A549 (cell line): ENCODE results near the gene KLF9.

Experiments
- CBX8 ChIP-seq: fragments of 200-600 bp; sonication (generic); IDR thresholded peaks from 2 replicates; pipeline ENCODE4 v1.6.1; 2016
- CEBPB ChIP-seq, 2 experiments: fragments of >200 bp in 1 of 2; sonication (Bioruptor Twin) in 1 of 2; formaldehyde crosslinking in 1 of 2; IDR thresholded peaks; 2 replicates each; pipeline ENCODE4 v1.6.1; 2012 to 2016
- EP300 ChIP-seq, 2 experiments: fragments of >200 bp; sonication (Bioruptor Twin); formaldehyde crosslinking; IDR thresholded peaks; 2 replicates in 1 of 2; 3 replicates in 1 of 2; pipeline ENCODE4 v1.6.1; 2016 to 2017
- JUN ChIP-seq, 2 experiments: fragments of >200 bp; sonication (Bioruptor Twin); formaldehyde crosslinking; IDR thresholded peaks; 2 replicates in 1 of 2; 3 replicates in 1 of 2; pipeline ENCODE4 v1.6.1; 2016 to 2017
- KDM1A ChIP-seq: fragments of 200-600 bp; sonication (generic); IDR thresholded peaks from 2 replicates; pipeline ENCODE4 v1.6.1; 2016; ENCODE audit warnings: low read depth, mild to moderate bottlenecking
- MYC ChIP-seq: IDR thresholded peaks from 2 replicates; pipeline ENCODE4 v1.6.1; 2012; ENCODE audit warnings: mild to moderate bottlenecking, inconsistent platforms, low read length, improper control_type of control experiment, borderline replicate concordance
- POLR2A ChIP-seq: IDR thresholded peaks from 2 replicates; pipeline ENCODE4 v1.6.1; 2012; ENCODE audit warnings: mild to moderate bottlenecking, low read length
- REST ChIP-seq: fragments of 200-600 bp; sonication (generic); IDR thresholded peaks from 2 replicates; pipeline ENCODE4 v1.6.1; 2016; ENCODE audit warnings: antibody characterized with exemption, mild to moderate bottlenecking, moderate library complexity
- RFX5 ChIP-seq: fragments of 450-650 bp; IDR thresholded peaks from 2 replicates; pipeline ENCODE4 v1.7.1; 2014; ENCODE audit warnings: antibody characterized with exemption, mild to moderate bottlenecking, moderate library complexity
- TP53 ChIP-seq: fragments of 250-450 bp; sonication (Bioruptor Pico); IDR thresholded peaks from 2 replicates; pipeline ENCODE4 v1.5.0; 2021; ENCODE audit warnings: mild to moderate bottlenecking, moderate library complexity
- USF2 ChIP-seq: fragments of 450-650 bp; IDR thresholded peaks from 2 replicates; pipeline ENCODE4 v1.6.1; 2014; ENCODE audit warnings: antibody characterized with exemption
- TF ChIP-seq, protein P1 (sequence below): fragments of >200 bp; sonication (Bioruptor Twin); formaldehyde crosslinking; IDR thresholded peaks from 3 replicates; pipeline ENCODE4 v1.5.1; 2016
- TF ChIP-seq, protein P2 (sequence below): IDR thresholded peaks from 2 replicates; pipeline ENCODE4 v1.6.1; 2012
- TF ChIP-seq, protein P3 (sequence below): IDR thresholded peaks from 2 replicates; pipeline ENCODE4 v1.6.1; 2012

DNA sequence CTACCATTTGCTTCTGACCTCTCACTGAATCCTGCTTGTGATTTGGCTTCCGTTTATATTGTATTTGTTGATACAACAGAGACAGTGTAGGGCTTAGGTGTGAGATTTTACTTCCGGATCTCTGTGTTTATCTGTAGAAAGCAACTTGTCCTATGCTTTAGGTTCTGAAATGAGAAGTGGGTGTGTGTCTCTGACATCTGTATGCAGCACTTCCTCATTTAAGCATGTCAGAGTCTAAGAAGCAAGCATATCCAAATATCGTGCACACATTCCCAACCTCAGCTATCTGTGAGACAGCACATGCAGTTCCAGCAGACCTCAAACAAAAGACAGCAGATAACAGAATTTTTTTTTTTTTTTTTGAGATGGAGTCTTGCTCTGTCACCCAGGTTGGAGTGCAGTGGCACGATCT is 16.3 kb downstream of the KLF9 start:
- TF ChIP-seq, protein P1, sequence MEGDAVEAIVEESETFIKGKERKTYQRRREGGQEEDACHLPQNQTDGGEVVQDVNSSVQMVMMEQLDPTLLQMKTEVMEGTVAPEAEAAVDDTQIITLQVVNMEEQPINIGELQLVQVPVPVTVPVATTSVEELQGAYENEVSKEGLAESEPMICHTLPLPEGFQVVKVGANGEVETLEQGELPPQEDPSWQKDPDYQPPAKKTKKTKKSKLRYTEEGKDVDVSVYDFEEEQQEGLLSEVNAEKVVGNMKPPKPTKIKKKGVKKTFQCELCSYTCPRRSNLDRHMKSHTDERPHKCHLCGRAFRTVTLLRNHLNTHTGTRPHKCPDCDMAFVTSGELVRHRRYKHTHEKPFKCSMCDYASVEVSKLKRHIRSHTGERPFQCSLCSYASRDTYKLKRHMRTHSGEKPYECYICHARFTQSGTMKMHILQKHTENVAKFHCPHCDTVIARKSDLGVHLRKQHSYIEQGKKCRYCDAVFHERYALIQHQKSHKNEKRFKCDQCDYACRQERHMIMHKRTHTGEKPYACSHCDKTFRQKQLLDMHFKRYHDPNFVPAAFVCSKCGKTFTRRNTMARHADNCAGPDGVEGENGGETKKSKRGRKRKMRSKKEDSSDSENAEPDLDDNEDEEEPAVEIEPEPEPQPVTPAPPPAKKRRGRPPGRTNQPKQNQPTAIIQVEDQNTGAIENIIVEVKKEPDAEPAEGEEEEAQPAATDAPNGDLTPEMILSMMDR, result no peak
- TF ChIP-seq, protein P2, sequence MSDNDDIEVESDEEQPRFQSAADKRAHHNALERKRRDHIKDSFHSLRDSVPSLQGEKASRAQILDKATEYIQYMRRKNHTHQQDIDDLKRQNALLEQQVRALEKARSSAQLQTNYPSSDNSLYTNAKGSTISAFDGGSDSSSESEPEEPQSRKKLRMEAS, result no peak
- no peak for TF ChIP-seq CEBPB (IDR thresholded peaks at IDR 0.05)
- no peak for TF ChIP-seq USF2
- no peak for TF ChIP-seq EP300 (IDR thresholded peaks at IDR 0.05)
- TF ChIP-seq KDM1A, result no peak
- TF ChIP-seq POLR2A, result no peak
- no peak for TF ChIP-seq REST
- TF ChIP-seq MYC, result no peak
- TF ChIP-seq RFX5, result no peak
- TF ChIP-seq, protein P3, sequence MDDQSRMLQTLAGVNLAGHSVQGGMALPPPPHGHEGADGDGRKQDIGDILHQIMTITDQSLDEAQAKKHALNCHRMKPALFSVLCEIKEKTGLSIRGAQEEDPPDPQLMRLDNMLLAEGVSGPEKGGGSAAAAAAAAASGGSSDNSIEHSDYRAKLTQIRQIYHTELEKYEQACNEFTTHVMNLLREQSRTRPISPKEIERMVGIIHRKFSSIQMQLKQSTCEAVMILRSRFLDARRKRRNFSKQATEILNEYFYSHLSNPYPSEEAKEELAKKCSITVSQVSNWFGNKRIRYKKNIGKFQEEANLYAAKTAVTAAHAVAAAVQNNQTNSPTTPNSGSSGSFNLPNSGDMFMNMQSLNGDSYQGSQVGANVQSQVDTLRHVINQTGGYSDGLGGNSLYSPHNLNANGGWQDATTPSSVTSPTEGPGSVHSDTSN, result no peak
- no peak for TF ChIP-seq CBX8
- TF ChIP-seq JUN (IDR thresholded peaks at IDR 0.05), result no peak
- no peak for TF ChIP-seq TP53 (CRISPR knock-in tag)
